Measurements from ENCODE around the gene CLIC5. TPM values are rescaled to one million over a fixed set of nuclear protein-coding genes. Genes with fewer than 3 reads are reported as not detected.

The CLIC5 gene
- total and polyA plus RNA-seq, 2 donors (not counting 1 experiment from before 2014, with no cell fraction given) = 0.96 to 0.97 TPM

- CTCF ChIA-PET = no interaction called here
- H3K27me3 Mint-ChIP-seq = peaks cover 7% of the 10 kb centered on the region
Measured at GRCh38 chr6:45892196-45892595, 123.5 kb downstream of the CLIC5 start.

GRCh38 chr6:45886776-45887175, 128.9 kb downstream of the CLIC5 start:
- Mint-ChIP-seq H3K27ac (no peak overlapping the region), H3K9me3 (ENCODE audit: insufficient read depth) (no peaks in the 10 kb centered on the region), H3K27me3 (peaks cover 13% of the 10 kb centered on the region), H3K4me1 (no peaks in the 10 kb centered on the region), H3K4me3 (no peak overlapping the region)
- no peak overlapping the region for H3K9ac ChIP-seq (ENCODE audit: low read length)
- no peak overlapping the region for H3K4me2 ChIP-seq (replicated peaks; ENCODE audit: low read depth, low read length, poor library complexity, severe bottlenecking)
- no peaks in the 10 kb centered on the region for H3K79me2 ChIP-seq (ENCODE audit: control insufficient read depth, insufficient read depth, low read length)
- no peaks in the 10 kb centered on the region for H3K4me1 ChIP-seq (ENCODE audit: control insufficient read depth in 2 of 2, insufficient read depth in 2 of 2, low read length in 2 of 2)
- no peaks in the 10 kb centered on the region for H4K20me1 ChIP-seq (ENCODE audit: control insufficient read depth, insufficient read depth, low read length, poor library complexity, severe bottlenecking)
- WGBS (ENCODE audit: insufficient coverage) = 82% methylated on average over 2 of the region's 2 CpGs
- TF ChIP-seq CTCF (IDR thresholded peaks at IDR 0.05) = no peak
- TF ChIP-seq EZH2 (IDR thresholded peaks at IDR 0.05; ENCODE audit: borderline replicate concordance, insufficient read depth, low read depth, low read length, poor library complexity, severe bottlenecking) = no peak
- intact Hi-C loops (cut with micrococcal nuclease) = no loop called here
- no peaks in the 10 kb centered on the region for H3K36me3 ChIP-seq (replicated peaks in 1 of 2; ENCODE audit: control extremely low read depth in 1 of 2, control insufficient read depth in 1 of 2, extremely low read depth in 1 of 2, insufficient read depth in 2 of 2, low read length in 1 of 2)
- ATAC-seq (ENCODE audit: low read depth) (no peak), DNase-seq (no peak)
- H3K27ac ChIP-seq (ENCODE audit: low read length in 2 of 2) = no peak overlapping the region
- no peak overlapping the region for H2AFZ ChIP-seq (ENCODE audit: insufficient read depth, low read depth, low read length, poor library complexity, severe bottlenecking)
- no peak overlapping the region for H3K4me3 ChIP-seq (ENCODE audit: control extremely low read depth in 1 of 5, extremely low read depth in 1 of 5, insufficient read depth in 1 of 5, low read depth in 2 of 5, low read length in 4 of 5)
- ChIA-PET CTCF (no interaction called here), POLR2A (no interaction called here)
- H3K9me3 ChIP-seq (ENCODE audit: control extremely low read depth in 1 of 3, control insufficient read depth in 2 of 3, insufficient read depth in 1 of 3, low read length in 2 of 3) = no peaks in the 10 kb centered on the region
- no peaks in the 10 kb centered on the region for H3K27me3 ChIP-seq (replicated peaks in 1 of 4; ENCODE audit: control extremely low read depth in 1 of 4, control insufficient read depth in 3 of 4, insufficient read depth in 4 of 4, low read length in 3 of 4)

More at GRCh38 chr6:45892196-45892595, 123.5 kb downstream of the CLIC5 start:
- Histone ChIP-seq H4K20me1 (ENCODE audit: control insufficient read depth, insufficient read depth, low read length, poor library complexity, severe bottlenecking) (no peaks in the 10 kb centered on the region), H3K9ac (ENCODE audit: low read length) (no peak overlapping the region), H3K9me3 (ENCODE audit: control extremely low read depth in 1 of 3, control insufficient read depth in 2 of 3, insufficient read depth in 1 of 3, low read length in 2 of 3) (no peaks in the 10 kb centered on the region), H3K4me2 (replicated peaks; ENCODE audit: low read depth, low read length, poor library complexity, severe bottlenecking) (no peak overlapping the region), H3K36me3 (replicated peaks in 1 of 2; ENCODE audit: control extremely low read depth in 1 of 2, control insufficient read depth in 1 of 2, extremely low read depth in 1 of 2, insufficient read depth in 2 of 2, low read length in 1 of 2) (no peaks in the 10 kb centered on the region), H2AFZ (ENCODE audit: insufficient read depth, low read depth, low read length, poor library complexity, severe bottlenecking) (no peak overlapping the region), H3K27me3 (replicated peaks in 1 of 4; ENCODE audit: control extremely low read depth in 1 of 4, control insufficient read depth in 3 of 4, insufficient read depth in 4 of 4, low read length in 3 of 4) (no peaks in the 10 kb centered on the region), H3K79me2 (ENCODE audit: control insufficient read depth, insufficient read depth, low read length) (no peaks in the 10 kb centered on the region), H3K4me3 (ENCODE audit: control extremely low read depth in 1 of 5, extremely low read depth in 1 of 5, insufficient read depth in 1 of 5, low read depth in 2 of 5, low read length in 4 of 5) (no peak overlapping the region), H3K4me1 (ENCODE audit: control insufficient read depth in 2 of 2, insufficient read depth in 2 of 2, low read length in 2 of 2) (no peaks in the 10 kb centered on the region), H3K27ac (ENCODE audit: low read length in 2 of 2) (no peak overlapping the region)
- intact Hi-C loops (cut with micrococcal nuclease) = no loop called here
- Mint-ChIP-seq H3K27ac (no peak overlapping the region), H3K9me3 (ENCODE audit: insufficient read depth) (no peaks in the 10 kb centered on the region), H3K4me1 (no peaks in the 10 kb centered on the region), H3K4me3 (no peak overlapping the region)
- ATAC-seq (ENCODE audit: low read depth) = no peak
- TF ChIP-seq CTCF (IDR thresholded peaks at IDR 0.05) (no peak), EZH2 (IDR thresholded peaks at IDR 0.05; ENCODE audit: borderline replicate concordance, insufficient read depth, low read depth, low read length, poor library complexity, severe bottlenecking) (no peak)
- 100% methylated on average over 1 of the region's 2 CpGs for WGBS (ENCODE audit: insufficient coverage)
- DNase-seq = no peak
- POLR2A ChIA-PET = no interaction called here

Data from B cell (primary cell).